Measurements from ENCODE around the gene CCDC6.
A peak's percentile ranks its signal among the peaks of the same experiment; 100 is the strongest.
"Not testable (repeated sequence)": the region's sequence is repeated elsewhere in the genome, so short reads cannot be mapped to it uniquely, and the experiment has no call there.

The CCDC6 gene

GRCh38 chr10:59906417-59907202, at the start of gene CCDC6:
TSS of gene CCDC6 (minus strand) at chr10:59906556. CDS start at chr10:59906424, 132 bp downstream.
- DNase-seq (ENCODE audit: low read depth, low spot score), result peak; percentile 90

- DNase-seq (ENCODE audit: low read depth, low spot score), result no peak
These were observed 47.9 kb upstream of the CCDC6 start for GRCh38 chr10:59954296-59954695.

GRCh38 chr10:59953711-59954110, 47.4 kb upstream of the CCDC6 start:
- DNase-seq (ENCODE audit: low read depth, low spot score), result not testable (repeated sequence)

- DNase-seq (ENCODE audit: low read depth, low spot score), result no peak
These were observed 43.7 kb upstream of the CCDC6 start for GRCh38 chr10:59950105-59950504.

GRCh38 chr10:59949608-59950007, 43.3 kb upstream of the CCDC6 start:
- DNase-seq (ENCODE audit: low read depth, low spot score), result no peak

- DNase-seq (ENCODE audit: low read depth, low spot score), result no peak
These were observed 39.6 kb upstream of the CCDC6 start for GRCh38 chr10:59945991-59946390.

- no peak for DNase-seq (ENCODE audit: low read depth, low spot score)
These were observed 39.2 kb upstream of the CCDC6 start for GRCh38 chr10:59945590-59945989.

- DNase-seq (ENCODE audit: low read depth, low spot score), result no peak
These were observed 38.1 kb upstream of the CCDC6 start for GRCh38 chr10:59944339-59944935.

GRCh38 chr10:59942556-59942955, 36.2 kb upstream of the CCDC6 start:
- no peak for DNase-seq (ENCODE audit: low read depth, low spot score)

GRCh38 chr10:59937720-59938119, 31.4 kb upstream of the CCDC6 start:
- no peak for DNase-seq (ENCODE audit: low read depth, low spot score)

GRCh38 chr10:59934701-59935100, 28.3 kb upstream of the CCDC6 start:
- no peak for DNase-seq (ENCODE audit: low read depth, low spot score)

- DNase-seq (ENCODE audit: low read depth, low spot score), result not testable (repeated sequence)
These were observed 24.6 kb upstream of the CCDC6 start for GRCh38 chr10:59930788-59931521.

- no peak for DNase-seq (ENCODE audit: low read depth, low spot score)
These were observed 19.7 kb upstream of the CCDC6 start for GRCh38 chr10:59926086-59926485.

GRCh38 chr10:59922907-59923306, 16.6 kb upstream of the CCDC6 start:
- no peak for DNase-seq (ENCODE audit: low read depth, low spot score)

- no peak for DNase-seq (ENCODE audit: low read depth, low spot score)
These were observed 11.6 kb upstream of the CCDC6 start for GRCh38 chr10:59917922-59918321.

GRCh38 chr10:59913547-59914237, 7.3 kb upstream of the CCDC6 start:
- no peak for DNase-seq (ENCODE audit: low read depth, low spot score)

- no peak for DNase-seq (ENCODE audit: low read depth, low spot score)
These were observed 4.5 kb upstream of the CCDC6 start for GRCh38 chr10:59910867-59911266.

GRCh38 chr10:59909815-59910214, 3.5 kb upstream of the CCDC6 start:
- no peak for DNase-seq (ENCODE audit: low read depth, low spot score)

- no peak for DNase-seq (ENCODE audit: low read depth, low spot score)
These were observed 2.4 kb upstream of the CCDC6 start for GRCh38 chr10:59908808-59909143.

- DNase-seq (ENCODE audit: low read depth, low spot score), result no peak
These were observed 1.8 kb upstream of the CCDC6 start for GRCh38 chr10:59907918-59908807.

- no peak for DNase-seq (ENCODE audit: low read depth, low spot score)
These were observed 1.2 kb upstream of the CCDC6 start for GRCh38 chr10:59907537-59907917.
